Measurements from ENCODE around the gene NR1H3. TPM values are rescaled to one million over a fixed set of nuclear protein-coding genes. Genes with fewer than 3 reads are reported as not detected.
A peak's percentile ranks its signal among the peaks of the same experiment; 100 is the strongest.

The NR1H3 gene
- total and polyA plus RNA-seq, 12 donors: 15.4 to 246 (median 47.2) TPM

- 94 to 98% (median 95%) methylated on average over 8 to 10 of the region's 10 CpGs for whole genome bisulfite sequencing, 4 donors
- TF ChIP-seq POLR2A (IDR thresholded peaks at IDR 0.05) (no peak), CTCF (IDR thresholded peaks at IDR 0.05) (no peak)
- intact Hi-C loops (cut with DNase I): no loop called here
- Histone ChIP-seq H3K9me3 (replicated peaks in 1 of 3) (no peaks in the 10 kb centered on the region), H3K4me3 (no peak overlapping the region), H3K4me1 (replicated peaks in 1 of 2) (peaks cover 0 to 17% of the 10 kb centered on the region in 2 donors), H3K27me3 (no peaks in the 10 kb centered on the region), H3K36me3 (replicated peaks in 1 of 2) (peaks cover 0 to 65% of the 10 kb centered on the region in 2 donors), H3K27ac (peak overlapping the region in 2 of 5 donors; percentile 0 to 2)
- no peak for DNase-seq
Measured at GRCh38 chr11:47239852-47240251, 17.9 kb upstream of the NR1H3 start.

GRCh38 chr11:47241841-47242301 lies 15.9 kb upstream of the NR1H3 start:
- Histone ChIP-seq H3K36me3 (replicated peaks in 1 of 2) (peaks cover 0 to 82% of the 10 kb centered on the region in 2 donors), H3K9me3 (replicated peaks in 1 of 3) (no peaks in the 10 kb centered on the region), H3K4me3 (no peak overlapping the region), H3K27ac (peak overlapping the region in 1 of 5 donors; percentile 54), H3K27me3 (no peaks in the 10 kb centered on the region), H3K4me1 (replicated peaks in 1 of 2) (peaks cover under 1 to 8% of the 10 kb centered on the region in 2 donors)
- intact Hi-C loops (cut with DNase I): no loop called here
- DNase-seq: no peak
- no peak for TF ChIP-seq CTCF (IDR thresholded peaks at IDR 0.05)
- WGBS, 4 donors: 83 to 91% (median 86%) methylated on average over 3 of the region's 3 CpGs

GRCh38 chr11:47242596-47243192 lies 15.1 kb upstream of the NR1H3 start:
- H3K27ac ChIP-seq: no peak overlapping the region
- H3K4me3 ChIP-seq: no peak overlapping the region
- intact Hi-C loops (cut with DNase I): no loop called here
- TF ChIP-seq CTCF (IDR thresholded peaks at IDR 0.05) (no peak), POLR2A (IDR thresholded peaks at IDR 0.05) (no peak)
- DNase-seq: no peak
- 85 to 94% (median 89%) methylated on average over 17 to 21 of the region's 21 CpGs for WGBS, 4 donors
- peaks cover 0 to 84% of the 10 kb centered on the region in 2 donors for H3K36me3 ChIP-seq (replicated peaks in 1 of 2)
- no peaks in the 10 kb centered on the region for H3K9me3 ChIP-seq (replicated peaks in 1 of 3)
- H3K27me3 ChIP-seq: no peaks in the 10 kb centered on the region
- peaks cover 9 to 16% of the 10 kb centered on the region in 2 donors for H3K4me1 ChIP-seq (replicated peaks in 1 of 2)

GRCh38 chr11:47243454-47243853 lies 14.3 kb upstream of the NR1H3 start:
- H3K4me1 ChIP-seq (replicated peaks in 1 of 2): peaks cover 13 to 21% of the 10 kb centered on the region in 2 donors
- TF ChIP-seq POLR2A (IDR thresholded peaks at IDR 0.05) (no peak), CTCF (IDR thresholded peaks at IDR 0.05) (no peak)
- H3K36me3 ChIP-seq (replicated peaks in 1 of 2): peaks cover 0 to 83% of the 10 kb centered on the region in 2 donors
- DNase-seq: no peak
- H3K4me3 ChIP-seq: no peak overlapping the region
- H3K27me3 ChIP-seq: no peaks in the 10 kb centered on the region
- intact Hi-C loops (cut with DNase I): no loop called here
- WGBS, 4 donors: 83 to 90% (median 88%) methylated on average over 4 of the region's 4 CpGs
- no peaks in the 10 kb centered on the region for H3K9me3 ChIP-seq (replicated peaks in 1 of 3)
- H3K27ac ChIP-seq: no peak overlapping the region
